Activated T-helper 1 cell treated with anti-CD3 and anti-CD28 coated beads, Interleukin-12 subunit alpha, Interleukin-12 subunit beta, Interleukin-2, Interleukin-4 antibody, amounts not matched to agents 30 ng/mL and 10 ng/mL and 1 ng/mL, durations not matched to agents 14 hours and 24 hours and 36 hours (primary cell): ENCODE measurements around the gene BCL7B. TPM values are rescaled to one million over a fixed set of nuclear protein-coding genes. Genes with fewer than 3 reads are reported as not detected.
"Not testable (repeated sequence)": the region's sequence is repeated elsewhere in the genome, so short reads cannot be mapped to it uniquely, and the experiment has no call there.

ENCODE experiments used
- DNase-seq: peaks from one replicate; pipeline ENCODE4 v3.0.0; 2021; ENCODE audit warnings: low spot score
- H3K27ac Mint-ChIP-seq: one replicate; pipeline ENCODE4 v1.8.0; 2021; ENCODE audit warnings: mild to moderate bottlenecking, mixed read lengths
- H3K27me3 Mint-ChIP-seq: one replicate; pipeline ENCODE4 v1.8.0; 2022; ENCODE audit warnings: mild to moderate bottlenecking, moderate library complexity, mixed read lengths; ENCODE audit not compliant: insufficient read depth
- H3K36me3 Mint-ChIP-seq: one replicate; pipeline ENCODE4 v1.8.0; 2021; ENCODE audit warnings: low read depth, mixed read lengths
- H3K4me1 Mint-ChIP-seq: one replicate; pipeline ENCODE4 v1.8.0; 2021; ENCODE audit warnings: low read depth, mixed read lengths
- H3K4me3 Mint-ChIP-seq: one replicate; pipeline ENCODE4 v1.8.0; 2021; ENCODE audit warnings: mild to moderate bottlenecking, moderate library complexity, mixed read lengths
- H3K9me3 Mint-ChIP-seq: one replicate; pipeline ENCODE4 v1.8.0; 2021; ENCODE audit warnings: mixed read lengths
- intact Hi-C: fragments of 100-400 bp; cut with micrococcal nuclease; formaldehyde crosslinking; loops from one replicate; pipeline ENCODE4 v1.15.1; 2024
- total RNA-seq: library from RNA; stranded (reverse); gene quantifications from 2 replicates; pipeline ENCODE4 v1.2.3, GENCODE V29; 2022

The BCL7B gene
- total RNA-seq, 1 donor from 2014 or later = 86.0 TPM

DNA sequence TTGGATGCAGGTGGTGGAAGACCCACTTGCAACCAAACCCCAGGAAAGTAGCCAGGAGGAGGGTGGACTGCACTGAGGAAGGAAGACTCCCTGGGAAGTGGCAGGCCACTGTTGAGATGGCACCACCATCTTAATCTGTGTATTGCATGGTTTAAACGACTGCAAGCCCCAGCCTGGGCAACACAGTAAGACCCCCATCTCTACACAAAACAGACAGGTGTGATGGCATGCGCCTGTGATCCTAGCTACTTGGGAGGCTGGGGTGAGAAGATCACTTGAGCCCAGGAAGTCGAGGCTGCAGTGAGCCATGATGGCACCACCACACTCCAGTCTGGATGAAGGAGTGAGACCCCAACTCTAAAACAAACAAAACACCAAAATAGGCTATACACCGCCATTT lies 9.7 kb upstream of the BCL7B start:
- H3K27ac Mint-ChIP-seq = no peak overlapping the region
- H3K9me3 Mint-ChIP-seq = no peaks in the 10 kb centered on the region
- H3K27me3 Mint-ChIP-seq = no peaks in the 10 kb centered on the region
- peaks cover 22% of the 10 kb centered on the region for H3K36me3 Mint-ChIP-seq
- peaks cover 40% of the 10 kb centered on the region for H3K4me1 Mint-ChIP-seq
- intact Hi-C loops = no loop called here
- no peak overlapping the region for H3K4me3 Mint-ChIP-seq
- no peak for DNase-seq

DNA sequence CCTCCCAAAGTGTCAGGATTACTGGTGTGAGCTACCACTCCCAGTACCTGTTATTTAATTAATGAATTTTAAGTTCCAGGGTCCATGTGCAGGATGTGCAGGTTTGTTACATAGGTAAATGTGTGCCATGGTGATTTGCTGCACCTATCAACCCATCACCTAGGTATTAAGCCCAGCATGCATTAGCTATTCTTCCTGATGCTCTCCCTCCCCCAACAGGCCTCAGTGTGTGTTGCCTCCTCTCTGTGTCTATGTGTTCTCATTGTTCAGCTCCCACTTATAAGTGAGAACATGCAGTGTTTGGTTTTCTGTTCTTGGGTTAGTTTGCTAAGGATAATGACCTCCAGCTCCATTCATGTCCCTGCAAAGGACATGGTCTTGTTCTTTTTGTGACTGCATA lies 8.9 kb upstream of the BCL7B start:
- DNase-seq, intact Hi-C loops, H3K9me3 Mint-ChIP-seq, H3K27ac Mint-ChIP-seq, H3K27me3 Mint-ChIP-seq: not testable (repeated sequence)
- Mint-ChIP-seq H3K4me3 (peak overlapping the region; percentile 31), H3K4me1 (peaks cover 40% of the 10 kb centered on the region), H3K36me3 (peaks cover 19% of the 10 kb centered on the region)

DNA sequence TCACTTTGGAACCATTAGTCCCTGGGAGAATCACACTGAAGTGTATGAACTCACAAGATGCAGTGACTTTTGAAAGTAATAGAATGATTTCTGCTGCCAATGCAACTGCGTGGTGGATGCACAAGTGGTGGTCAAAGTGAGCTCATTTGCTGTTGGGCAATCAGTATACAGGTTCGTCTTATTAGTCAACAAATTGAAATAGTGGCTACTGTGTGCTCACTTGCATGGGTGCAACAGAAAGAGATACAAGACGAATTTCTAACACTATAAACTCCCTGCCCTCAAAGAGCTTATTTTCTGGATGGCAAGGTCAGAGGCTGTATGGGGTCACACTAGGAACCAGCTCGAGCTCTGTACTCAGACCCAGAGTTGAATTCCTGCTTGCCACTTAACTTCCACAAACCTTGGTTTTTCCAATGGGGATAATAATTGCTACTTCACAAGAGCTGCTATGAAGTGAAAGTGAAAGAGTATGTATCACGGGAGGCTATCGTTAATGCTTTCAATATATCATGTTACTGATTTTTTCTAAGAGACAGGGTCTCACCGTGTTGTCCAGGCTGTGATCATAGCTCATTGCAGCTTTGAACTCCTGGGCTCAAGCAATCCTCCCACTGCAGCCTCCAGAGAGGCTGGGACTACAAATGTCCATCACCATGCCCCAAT lies 8.3 kb upstream of the BCL7B start:
- Mint-ChIP-seq H3K36me3 (peaks cover 19% of the 10 kb centered on the region), H3K9me3 (no peaks in the 10 kb centered on the region), H3K4me3 (peak overlapping the region; percentile 31), H3K27me3 (no peaks in the 10 kb centered on the region), H3K4me1 (peaks cover 40% of the 10 kb centered on the region), H3K27ac (no peak overlapping the region)
- intact Hi-C loops = no loop called here
- DNase-seq = no peak

DNA sequence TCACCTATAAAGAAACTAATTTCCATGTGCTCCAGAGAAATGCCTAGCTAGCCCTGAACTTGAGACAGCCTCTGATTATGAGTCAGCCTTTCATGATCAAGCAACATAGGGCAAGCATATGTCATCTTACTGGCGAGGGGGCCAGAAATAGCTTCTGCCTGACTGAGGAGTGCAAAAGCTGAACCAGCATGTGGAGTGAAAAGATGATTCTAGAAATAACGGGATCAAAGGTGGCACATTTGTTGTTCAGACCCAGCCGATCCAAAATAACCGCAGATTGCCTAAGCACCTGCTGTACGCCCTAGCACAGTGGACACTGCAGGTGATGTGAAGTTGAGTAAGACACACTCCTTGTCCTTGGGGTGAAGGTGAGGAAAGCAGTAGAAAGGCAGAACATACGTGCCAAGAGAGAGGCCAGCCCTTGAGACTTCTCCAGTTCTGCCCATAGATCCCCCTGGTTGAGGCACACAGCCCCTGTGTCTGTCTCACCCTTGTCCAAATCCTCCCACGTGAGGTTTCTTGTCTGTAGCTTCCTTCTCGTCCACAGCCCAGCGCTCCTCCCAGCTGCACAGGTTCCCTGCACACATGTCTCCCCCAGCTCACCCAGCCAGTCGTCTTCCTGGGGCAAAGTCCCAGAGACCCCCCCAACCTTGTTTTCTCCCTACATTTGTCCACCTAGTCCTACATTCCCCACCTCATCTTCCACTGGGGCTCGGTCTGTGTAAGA lies 2.8 kb upstream of the BCL7B start:
- Mint-ChIP-seq H3K4me3 (peak overlapping the region; percentile 22), H3K4me1 (peaks cover 35% of the 10 kb centered on the region), H3K36me3 (peaks cover 2% of the 10 kb centered on the region), H3K27ac (peak overlapping the region; percentile 3), H3K9me3 (no peaks in the 10 kb centered on the region), H3K27me3 (peaks cover 8% of the 10 kb centered on the region)
- intact Hi-C loops = no loop called here
- DNase-seq = no peak

DNA sequence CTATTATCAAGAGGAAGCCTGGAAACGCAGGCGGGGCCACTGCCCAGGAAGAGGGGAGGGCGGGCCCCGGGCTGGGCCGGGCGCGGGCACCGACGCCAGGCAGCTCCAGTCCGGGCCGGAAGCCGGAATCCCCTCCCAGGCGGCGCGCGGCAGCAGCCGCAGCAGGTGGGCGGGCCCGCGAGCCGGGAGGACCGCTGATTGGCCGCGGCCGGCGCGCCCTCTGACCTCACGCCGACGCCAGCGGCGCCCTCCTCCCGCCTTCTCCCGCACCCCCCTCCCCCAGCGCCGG lies 438 bp downstream of the BCL7B start:
- intact Hi-C loops = loop anchor here (1.0 to 5.0 kb wide), 7 partner anchors 21 to 181 kb away; partner anchors contain the start of genes ABHD11, BAZ1B, BUD23 and DNAJC30
- peak; percentile 92 for DNase-seq
- Mint-ChIP-seq H3K4me1 (peaks cover 38% of the 10 kb centered on the region), H3K4me3 (peak overlapping the region; percentile 94), H3K9me3 (no peaks in the 10 kb centered on the region), H3K27me3 (peaks cover 8% of the 10 kb centered on the region), H3K36me3 (peaks cover 11% of the 10 kb centered on the region), H3K27ac (peak overlapping the region; percentile 79)

DNA sequence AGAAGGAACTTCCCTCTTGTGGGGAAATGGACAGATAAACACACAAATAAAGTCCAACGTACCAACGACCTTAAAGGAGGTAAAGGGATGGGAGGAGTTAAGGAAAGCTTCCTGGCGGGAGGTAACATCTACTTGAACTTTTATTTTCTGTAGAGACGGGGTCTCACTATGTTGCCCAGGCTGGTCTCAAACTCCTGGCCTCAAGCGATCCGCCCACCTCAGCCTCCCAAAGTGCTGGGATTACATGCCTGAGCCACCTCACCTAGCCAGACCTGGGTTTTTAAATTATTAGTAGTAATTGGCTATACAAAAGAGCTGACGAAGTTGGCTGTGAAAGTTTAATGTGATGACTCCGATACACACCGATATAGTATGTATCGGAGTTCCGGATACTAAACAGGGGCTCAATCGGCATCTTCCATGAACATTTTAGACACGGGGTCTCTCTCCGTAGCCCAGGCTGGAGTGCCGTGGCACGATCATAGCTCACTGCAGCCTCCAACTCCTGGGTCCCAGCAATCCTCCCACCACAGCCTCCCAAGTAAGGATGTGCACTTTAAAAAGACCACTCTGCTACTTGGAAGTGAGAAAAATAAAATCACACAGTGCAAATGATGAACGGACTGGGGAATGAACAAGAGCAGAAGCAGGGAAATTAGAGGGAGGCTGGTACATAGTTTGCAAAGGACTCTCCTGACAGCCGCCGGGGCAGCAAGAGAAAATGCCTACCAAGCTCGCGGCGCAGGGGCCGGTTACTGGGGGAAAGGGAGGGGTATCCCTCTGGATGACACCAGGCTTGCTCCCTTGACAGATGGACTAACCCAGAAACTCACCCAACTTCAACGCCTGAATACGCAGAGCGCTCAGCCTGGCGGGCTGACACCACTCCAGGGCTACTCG lies 1.0 kb downstream of the BCL7B start:
- peaks cover 8% of the 10 kb centered on the region for H3K27me3 Mint-ChIP-seq
- H3K4me3 Mint-ChIP-seq = peak overlapping the region; percentile 94
- DNase-seq = no peak
- peaks cover 12% of the 10 kb centered on the region for H3K36me3 Mint-ChIP-seq
- H3K4me1 Mint-ChIP-seq = peaks cover 38% of the 10 kb centered on the region
- H3K27ac Mint-ChIP-seq = peak overlapping the region; percentile 51
- no peaks in the 10 kb centered on the region for H3K9me3 Mint-ChIP-seq
- intact Hi-C loops = loop anchor here (1.0 to 5.0 kb wide), 7 partner anchors 22 to 182 kb away; partner anchors contain the start of genes ABHD11, BAZ1B, BUD23 and DNAJC30

DNA sequence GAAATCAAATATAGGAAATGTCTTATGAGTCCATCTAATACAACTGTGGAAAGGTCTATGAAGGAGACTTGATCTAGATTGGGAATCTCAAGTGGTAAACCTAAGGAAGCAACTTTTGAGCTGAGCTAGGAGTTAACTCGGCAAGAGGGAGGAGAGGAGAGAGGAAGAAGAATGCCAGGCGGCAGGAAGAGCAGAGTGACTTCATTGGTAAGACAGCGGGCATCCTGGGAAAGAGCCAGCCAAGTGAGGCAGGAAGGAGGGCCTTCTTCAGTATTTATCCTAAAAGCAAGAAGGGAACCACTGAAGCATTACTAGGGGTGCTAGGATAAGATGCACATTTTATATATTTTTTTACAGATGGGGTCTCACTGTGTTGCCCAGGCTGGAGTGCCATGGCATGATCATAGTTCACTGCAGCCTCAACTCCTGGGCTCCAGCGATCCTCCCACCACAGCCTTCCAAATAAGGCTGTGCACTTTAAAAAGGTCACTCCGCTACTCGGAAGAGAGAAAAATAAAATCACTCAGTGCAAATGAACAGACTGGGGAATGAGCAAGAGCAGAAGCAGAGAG lies 2.0 kb downstream of the BCL7B start:
- intact Hi-C loops = loop anchor here (5.0 kb wide), 1 partner anchor 103 kb away; no protein-coding TSS in a partner anchor
- Mint-ChIP-seq H3K4me1 (peaks cover 35% of the 10 kb centered on the region), H3K27me3 (peaks cover 5% of the 10 kb centered on the region), H3K27ac (peak overlapping the region; percentile 18), H3K36me3 (peaks cover 16% of the 10 kb centered on the region), H3K4me3 (peak overlapping the region; percentile 94), H3K9me3 (no peaks in the 10 kb centered on the region)
- no peak for DNase-seq

DNA sequence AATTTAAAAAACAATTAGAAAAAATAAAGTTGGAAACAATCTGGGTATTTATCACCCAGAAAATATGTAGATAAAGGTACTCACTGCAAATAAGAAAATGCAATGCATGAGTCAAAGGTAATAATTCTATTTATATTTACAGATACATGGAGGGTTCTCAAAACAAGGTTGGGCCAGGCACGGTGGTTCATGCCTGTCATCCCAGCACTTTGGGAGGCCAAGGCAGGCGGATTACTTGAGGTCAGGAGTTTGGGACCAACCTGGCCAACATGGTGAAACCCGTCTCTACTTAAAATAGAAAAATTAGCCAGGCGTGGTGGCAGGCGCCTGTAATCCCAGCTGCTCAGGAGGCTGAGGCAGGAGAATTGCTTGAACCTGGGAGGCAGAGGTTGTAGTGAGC lies 7.4 kb downstream of the BCL7B start:
- H3K27ac Mint-ChIP-seq, DNase-seq, H3K4me3 Mint-ChIP-seq, H3K9me3 Mint-ChIP-seq, H3K27me3 Mint-ChIP-seq, intact Hi-C loops: not testable (repeated sequence)
- Mint-ChIP-seq H3K36me3 (peaks cover 26% of the 10 kb centered on the region), H3K4me1 (peaks cover 10% of the 10 kb centered on the region)

DNA sequence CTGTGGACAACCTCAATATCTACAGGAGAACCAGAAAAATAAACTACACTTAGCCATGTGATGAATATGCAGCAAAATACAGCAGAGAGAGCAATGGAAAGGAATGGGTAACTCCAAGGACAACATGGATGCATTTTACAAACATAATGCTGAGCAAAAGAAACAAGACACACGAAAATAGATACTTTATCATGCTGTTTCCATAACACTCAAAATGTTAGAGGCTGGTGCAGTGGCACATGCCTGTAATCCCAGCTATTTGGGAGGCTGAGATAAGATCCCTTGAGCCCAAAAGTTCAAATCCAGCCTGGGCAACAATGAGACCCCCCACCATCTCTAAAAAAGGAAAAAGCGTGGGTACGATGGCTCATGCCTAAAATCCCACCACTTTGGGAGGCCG lies 8.3 kb downstream of the BCL7B start:
- Mint-ChIP-seq H3K27me3 (no peaks in the 10 kb centered on the region), H3K4me3 (no peak overlapping the region), H3K9me3 (no peaks in the 10 kb centered on the region), H3K27ac (peak overlapping the region; percentile 26), H3K4me1 (peaks cover 10% of the 10 kb centered on the region), H3K36me3 (peaks cover 23% of the 10 kb centered on the region)
- DNase-seq = no peak
- intact Hi-C loops = no loop called here

DNA sequence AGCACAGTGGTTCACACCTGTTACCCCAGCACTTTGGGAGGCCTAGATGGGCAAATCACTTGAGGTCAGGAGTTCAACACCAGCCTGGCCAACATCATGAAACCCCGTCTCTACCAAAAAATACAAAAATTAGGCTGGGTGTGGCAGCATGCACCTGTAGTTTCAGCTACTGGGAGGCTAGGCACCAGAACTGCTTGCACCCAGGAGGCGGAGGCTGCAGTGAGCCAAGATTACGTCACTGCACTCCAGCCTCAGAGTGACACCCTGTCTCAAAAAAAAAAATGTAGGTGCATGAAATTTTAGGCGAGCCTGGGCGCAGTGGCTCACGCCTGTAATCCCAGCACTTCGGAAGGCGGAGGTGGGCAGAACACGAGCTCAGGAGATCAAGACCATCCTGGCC lies 9.6 kb downstream of the BCL7B start:
- no peaks in the 10 kb centered on the region for H3K27me3 Mint-ChIP-seq
- H3K4me3 Mint-ChIP-seq = no peak overlapping the region
- DNase-seq = no peak
- no peak overlapping the region for H3K27ac Mint-ChIP-seq
- intact Hi-C loops = no loop called here
- H3K4me1 Mint-ChIP-seq = peaks cover 11% of the 10 kb centered on the region
- H3K36me3 Mint-ChIP-seq = peaks cover 25% of the 10 kb centered on the region
- H3K9me3 Mint-ChIP-seq = no peaks in the 10 kb centered on the region

DNA sequence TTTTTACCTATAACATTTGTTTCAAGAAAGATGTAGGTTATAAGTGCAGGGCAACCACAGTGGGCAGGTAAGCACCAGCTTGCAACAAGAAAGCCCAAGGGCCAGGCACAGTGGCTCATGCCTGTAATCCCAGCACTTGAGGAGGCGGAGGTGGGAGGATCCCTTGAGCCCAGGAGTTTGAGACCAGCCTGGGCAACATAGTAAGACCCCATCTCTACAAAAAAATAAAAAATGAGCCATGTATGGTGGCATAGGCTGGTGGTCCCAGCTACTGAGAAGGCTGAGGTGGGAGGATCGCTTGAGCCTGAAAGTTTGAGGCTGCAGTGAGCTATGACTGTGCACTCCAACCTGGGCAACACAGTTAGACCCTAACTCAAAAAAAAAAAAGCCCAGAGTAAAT lies 12.8 kb downstream of the BCL7B start:
- no peak for DNase-seq
- Mint-ChIP-seq H3K27me3 (no peaks in the 10 kb centered on the region), H3K4me3 (no peak overlapping the region), H3K9me3 (no peaks in the 10 kb centered on the region), H3K4me1 (peaks cover 11% of the 10 kb centered on the region), H3K36me3 (peaks cover 32% of the 10 kb centered on the region), H3K27ac (no peak overlapping the region)
- intact Hi-C loops = no loop called here

DNA sequence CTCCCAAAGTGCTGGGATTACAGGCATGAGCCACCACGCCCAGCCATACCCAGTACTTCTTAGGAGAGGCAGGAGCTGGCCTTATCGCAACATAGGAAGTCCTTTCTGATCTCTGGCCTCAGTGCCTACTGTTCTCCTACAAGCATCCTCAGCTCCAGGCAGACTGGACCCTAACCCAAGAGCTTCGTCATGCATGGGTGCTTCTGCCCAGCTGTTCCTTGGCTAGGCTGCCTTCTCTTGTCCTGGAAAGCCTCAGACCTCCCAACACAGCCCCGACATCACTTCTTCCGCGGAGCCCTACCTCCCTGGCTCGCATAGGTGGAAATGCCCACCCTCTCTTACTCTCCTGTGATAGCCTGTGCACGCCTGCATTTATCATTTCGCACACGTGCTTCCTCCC lies 15.8 kb downstream of the BCL7B start:
- H3K27me3 Mint-ChIP-seq = no peaks in the 10 kb centered on the region
- DNase-seq = no peak
- peaks cover 5% of the 10 kb centered on the region for H3K4me1 Mint-ChIP-seq
- peaks cover 43% of the 10 kb centered on the region for H3K36me3 Mint-ChIP-seq
- no peak overlapping the region for H3K4me3 Mint-ChIP-seq
- no peaks in the 10 kb centered on the region for H3K9me3 Mint-ChIP-seq
- H3K27ac Mint-ChIP-seq = no peak overlapping the region
- intact Hi-C loops = no loop called here
